Right lobe of liver (tissue), 6 donors: Measurements from ENCODE around the gene ELAC1. TPM values are rescaled to one million over a fixed set of nuclear protein-coding genes. Genes with fewer than 3 reads are reported as not detected.
A peak's percentile ranks its signal among the peaks of the same experiment; 100 is the strongest.

Experiments used
- ATAC-seq, 4 donors: fragments of 200-7000 bp; cut with Tn5 transposase; one replicate each; pipeline ENCODE4 v1.9.1; 2020; ENCODE audit warnings: mild to moderate bottlenecking in 4 of 4, moderate library complexity in 4 of 4
- DNase-seq, 3 donors: peaks; one replicate each; pipeline ENCODE4 v3.0.0-alpha.2; 2020
- H3K27ac ChIP-seq, 3 donors: fragments of 200-600 bp; one replicate each; pipeline ENCODE4 v1.8.0; 2022
- H3K27me3 ChIP-seq, 2 donors: fragments of 200-600 bp; one replicate each; pipeline ENCODE4 v1.8.0; 2022
- H3K36me3 ChIP-seq, 4 donors: fragments of 200-600 bp; sonication (generic) in 1 of 4; one replicate each; pipeline versions ENCODE4 v1.5.1 to v1.8.0; 2017 to 2022; ENCODE audit warnings: control low read depth in 1 of 4
- H3K4me1 ChIP-seq, 4 donors: fragments of 200-600 bp; sonication (generic) in 1 of 4; one replicate each; pipeline versions ENCODE4 v1.5.1 to v1.8.0; 2017 to 2022; ENCODE audit warnings: control low read depth in 1 of 4
- H3K4me3 ChIP-seq, 3 donors: fragments of 200-600 bp; one replicate each; pipeline ENCODE4 v1.8.0; 2022
- H3K9me3 ChIP-seq, 4 donors: fragments of 200-600 bp; sonication (generic) in 1 of 4; one replicate each; pipeline versions ENCODE4 v1.5.1 to v1.8.0; 2017 to 2022; ENCODE audit warnings: control low read depth in 1 of 4
- POLR2A ChIP-seq: fragments of 450-650 bp; IDR thresholded peaks from one replicate; pipeline ENCODE4 v1.6.1; 2017; ENCODE audit warnings: antibody characterized with exemption, mild to moderate bottlenecking
- WGBS: methylation state at CpG from one replicate; pipeline ENCODE4 v1.1.6; 2018; ENCODE audit warnings: low coverage, low lambda C conversion rate; ENCODE audit not compliant: insufficient coverage; ENCODE audit errors: missing lambda C conversion rate; 5-methylcytosine and 5-hydroxymethylcytosine counted together
- intact Hi-C, 2 donors: fragments of 100-400 bp; cut with DNase I; formaldehyde crosslinking; loops; one replicate each; pipeline versions ENCODE4 v1.11.2 to v1.14.1; 2022
- total RNA-seq, 6 experiments: library from RNA; depleted of rRNA in 2 of 6; stranded (reverse); fragments of >200 nt in 2 of 6; fragmentation: NEBNext Ultra II Directional in 3 of 6; extraction: Animal tissue kit (Norgen Biotek cat#: 25700) in 3 of 6; gene quantifications; one replicate each; pipeline versions ENCODE4 v1.1.0 to v1.2.4, GENCODE V29; 2016 to 2023
- TF ChIP-seq, protein P1 (sequence below), 4 donors: fragments of 200-600 bp in 3 of 4; fragments of 450-650 bp in 1 of 4; IDR thresholded peaks; one replicate each; pipeline versions ENCODE4 v1.5.1 to v1.8.0; 2016 to 2022; ENCODE audit warnings: antibody characterized with exemption in 4 of 4, mild to moderate bottlenecking in 2 of 4
- donor health status: DM: no; HTN: yes; CAD: no.
- donor health status: DM: no; HTN: no; CAD: no.
- donor health status: DM: no; HTN: no; CAD: no.
- donor health status: DM: no; HTN: yes; CAD: no.
- donor health status: DM: no; HTN: yes; CAD: no.

ELAC1 gene
- total RNA-seq, 6 experiments from 2014 or later = 3.5 to 7.2 (median 4.4) TPM

DNA sequence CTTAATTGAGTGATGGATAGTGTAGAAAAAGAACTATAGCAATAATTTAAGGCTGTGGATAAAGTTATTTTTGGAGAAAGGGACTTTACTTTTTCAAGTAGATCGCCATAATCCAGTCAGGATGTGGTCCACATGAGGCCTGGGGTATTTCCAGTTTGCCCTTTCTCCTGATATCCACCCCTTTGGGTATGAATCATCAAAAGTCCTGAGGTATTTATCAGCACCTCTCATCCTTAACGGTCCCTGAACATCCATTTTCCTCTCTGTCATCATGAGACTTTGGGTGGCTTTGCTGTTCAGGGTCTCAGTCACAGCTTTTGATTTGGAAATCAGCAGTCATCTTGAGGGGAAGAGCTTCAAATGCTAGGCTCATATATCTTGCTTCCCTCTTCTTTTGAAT is 39.3 kb upstream of the ELAC1 start:
- H3K4me1 ChIP-seq = no peaks in the 10 kb centered on the region
- no peak for TF ChIP-seq POLR2A
- TF ChIP-seq, protein P1, sequence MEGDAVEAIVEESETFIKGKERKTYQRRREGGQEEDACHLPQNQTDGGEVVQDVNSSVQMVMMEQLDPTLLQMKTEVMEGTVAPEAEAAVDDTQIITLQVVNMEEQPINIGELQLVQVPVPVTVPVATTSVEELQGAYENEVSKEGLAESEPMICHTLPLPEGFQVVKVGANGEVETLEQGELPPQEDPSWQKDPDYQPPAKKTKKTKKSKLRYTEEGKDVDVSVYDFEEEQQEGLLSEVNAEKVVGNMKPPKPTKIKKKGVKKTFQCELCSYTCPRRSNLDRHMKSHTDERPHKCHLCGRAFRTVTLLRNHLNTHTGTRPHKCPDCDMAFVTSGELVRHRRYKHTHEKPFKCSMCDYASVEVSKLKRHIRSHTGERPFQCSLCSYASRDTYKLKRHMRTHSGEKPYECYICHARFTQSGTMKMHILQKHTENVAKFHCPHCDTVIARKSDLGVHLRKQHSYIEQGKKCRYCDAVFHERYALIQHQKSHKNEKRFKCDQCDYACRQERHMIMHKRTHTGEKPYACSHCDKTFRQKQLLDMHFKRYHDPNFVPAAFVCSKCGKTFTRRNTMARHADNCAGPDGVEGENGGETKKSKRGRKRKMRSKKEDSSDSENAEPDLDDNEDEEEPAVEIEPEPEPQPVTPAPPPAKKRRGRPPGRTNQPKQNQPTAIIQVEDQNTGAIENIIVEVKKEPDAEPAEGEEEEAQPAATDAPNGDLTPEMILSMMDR (IDR thresholded peaks at IDR 0.05) = no peak
- H3K27ac ChIP-seq = no peak overlapping the region
- peaks cover 0 to 11% (median 1%) of the 10 kb centered on the region in 4 donors for H3K36me3 ChIP-seq
- intact Hi-C loops = no loop called here
- no peaks in the 10 kb centered on the region for H3K9me3 ChIP-seq
- DNase-seq (no peak), ATAC-seq (no peak)
- 84% methylated on average over 2 of the region's 2 CpGs for WGBS
- no peak overlapping the region for H3K4me3 ChIP-seq
- H3K27me3 ChIP-seq = no peaks in the 10 kb centered on the region

DNA sequence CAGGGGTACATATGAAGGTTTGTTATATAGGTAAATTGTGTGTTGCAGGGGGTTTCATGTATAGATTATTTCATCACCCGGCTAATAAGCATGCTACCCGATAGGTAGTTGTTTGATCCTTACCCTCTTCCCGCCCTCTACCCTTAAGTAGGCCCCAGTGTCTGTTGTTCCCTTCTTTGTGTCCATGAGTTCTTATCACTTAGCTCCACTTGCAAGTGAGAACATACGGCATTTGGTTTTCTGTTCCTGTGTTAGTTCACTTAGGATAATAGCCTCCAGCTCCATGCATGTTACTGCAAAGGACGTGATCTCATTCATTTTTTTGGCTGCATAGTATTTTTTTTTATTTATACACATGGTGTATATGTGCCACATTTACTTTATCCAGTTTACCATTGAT is 34.2 kb upstream of the ELAC1 start:
- no peaks in the 10 kb centered on the region for H3K27me3 ChIP-seq
- no peak for DNase-seq
- intact Hi-C loops = no loop called here
- H3K4me1 ChIP-seq = peaks cover 0 to 13% (median 0%) of the 10 kb centered on the region in 4 donors
- no peaks in the 10 kb centered on the region for H3K36me3 ChIP-seq
- WGBS = 92% methylated on average over 5 of the region's 5 CpGs
- H3K9me3 ChIP-seq = no peaks in the 10 kb centered on the region
- TF ChIP-seq POLR2A = no peak
- TF ChIP-seq, protein P1 (IDR thresholded peaks at IDR 0.05) = no peak
- H3K27ac ChIP-seq = no peak overlapping the region
- no peak overlapping the region for H3K4me3 ChIP-seq
- ATAC-seq = no peak

DNA sequence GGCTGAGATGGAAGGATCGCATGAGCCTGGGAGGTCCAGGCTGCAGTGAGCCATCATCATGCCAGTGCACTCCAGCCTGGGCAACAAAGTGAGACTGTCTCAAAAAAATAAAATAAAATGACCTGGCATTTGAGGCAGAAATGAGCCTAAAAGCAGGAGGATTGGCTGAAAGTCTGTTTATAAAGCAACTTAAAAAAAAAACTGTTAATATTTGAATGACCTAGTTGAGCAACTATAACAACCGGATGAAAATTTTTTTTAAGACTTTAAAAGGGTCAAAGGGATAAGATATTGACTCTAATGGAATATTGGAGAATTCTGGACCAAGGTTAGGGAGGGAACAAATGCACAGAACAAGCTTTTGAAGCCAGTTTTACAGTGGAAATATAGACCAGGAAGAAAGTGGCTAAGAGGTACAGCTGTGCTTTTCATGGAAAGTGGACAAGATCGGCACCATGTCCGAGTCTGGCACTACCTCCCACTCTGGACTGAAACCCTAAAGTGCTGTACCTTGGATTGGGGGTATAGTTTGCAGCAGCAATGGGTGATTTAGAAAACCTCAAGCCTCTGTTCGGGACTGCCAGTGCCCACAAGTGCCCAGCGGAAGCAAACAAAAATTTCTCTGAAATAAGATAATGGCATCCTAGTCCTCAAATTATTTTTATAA is 33.2 kb upstream of the ELAC1 start:
- Histone ChIP-seq H3K4me3 (no peak overlapping the region), H3K27ac (no peak overlapping the region), H3K9me3 (no peaks in the 10 kb centered on the region), H3K27me3 (no peaks in the 10 kb centered on the region), H3K36me3 (no peaks in the 10 kb centered on the region), H3K4me1 (peaks cover 0 to 18% (median 0%) of the 10 kb centered on the region in 4 donors)
- TF ChIP-seq POLR2A = no peak
- TF ChIP-seq, protein P1 (IDR thresholded peaks at IDR 0.05) = no peak
- no peak for DNase-seq
- ATAC-seq = peak; percentile 18 to 68 (median 62)
- intact Hi-C loops = no loop called here
- WGBS = 44% methylated on average over 6 of the region's 6 CpGs

DNA sequence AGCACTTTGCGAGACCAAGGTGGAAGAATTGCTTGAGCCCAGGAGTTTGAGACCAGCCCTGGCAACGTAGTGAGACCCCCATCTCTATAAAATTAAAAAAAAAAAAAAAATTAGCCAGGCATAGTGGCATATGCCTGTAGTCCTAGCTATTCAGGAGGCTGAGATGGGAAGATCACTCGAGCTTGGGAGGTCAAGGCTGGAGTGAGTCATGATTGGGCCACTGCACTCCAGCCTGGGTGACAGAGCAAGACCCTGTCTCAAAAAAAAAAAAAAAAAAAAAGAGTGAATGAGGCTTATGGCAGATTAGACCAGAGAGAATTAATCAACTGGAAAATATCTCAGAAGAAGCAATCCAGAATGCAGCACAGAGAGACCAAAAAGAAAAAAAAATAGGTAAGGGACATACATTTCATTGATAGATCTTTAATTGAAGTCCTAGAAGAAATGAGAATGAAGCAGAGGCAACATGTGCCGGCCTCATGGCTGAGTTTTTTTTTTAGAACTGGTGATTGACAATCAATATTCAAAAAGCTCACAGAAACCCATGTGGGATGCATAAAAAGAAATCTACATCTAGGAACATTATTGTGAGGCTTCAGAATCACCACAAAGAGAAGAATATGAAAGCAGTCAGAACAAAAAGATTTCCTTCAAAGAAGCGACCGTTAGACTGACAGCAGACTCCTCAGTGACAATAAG is 32.2 kb upstream of the ELAC1 start:
- DNase-seq (no peak), ATAC-seq (no peak)
- intact Hi-C loops = no loop called here
- Histone ChIP-seq H3K36me3 (peaks cover 0 to 4% (median 0%) of the 10 kb centered on the region in 4 donors), H3K4me1 (peaks cover 0 to 18% (median 0%) of the 10 kb centered on the region in 4 donors), H3K4me3 (no peak overlapping the region), H3K9me3 (no peaks in the 10 kb centered on the region), H3K27ac (no peak overlapping the region), H3K27me3 (no peaks in the 10 kb centered on the region)
- 98% methylated on average over 5 of the region's 6 CpGs for WGBS
- TF ChIP-seq, protein P1 (IDR thresholded peaks at IDR 0.05) = no peak
- TF ChIP-seq POLR2A = no peak
